K562 (cell line): ENCODE data around the gene R3HDM2. TPM values are rescaled to one million over a fixed set of nuclear protein-coding genes. Genes with fewer than 3 reads are reported as not detected.
A peak's percentile ranks its signal among the peaks of the same experiment; 100 is the strongest.

Source experiments
- BRD4 ChIP-seq: fragments of 200-600 bp; sonication (generic); IDR thresholded peaks from 2 replicates; pipeline ENCODE4 v1.6.1; 2017; ENCODE audit warnings: inconsistent platforms
- CBFB ChIP-seq: sonication (generic); formaldehyde crosslinking; IDR thresholded peaks from 2 replicates; pipeline ENCODE4 v1.4.0; 2020; ENCODE audit warnings: mild to moderate bottlenecking, missing genetic modification reagents
- CLOCK ChIP-seq: fragments of 250-450 bp; sonication (Bioruptor Pico); IDR thresholded peaks from 2 replicates; pipeline ENCODE4 v1.4.0; 2020; ENCODE audit warnings: mild to moderate bottlenecking, moderate library complexity, borderline replicate concordance
- ELF4 ChIP-seq: fragments of 450-650 bp; formaldehyde crosslinking; IDR thresholded peaks from 2 replicates; pipeline ENCODE4 v1.4.0; 2022; ENCODE audit warnings: missing genetic modification characterization
- JUN ChIP-seq, 2 experiments: sonication (generic) in 1 of 2; formaldehyde crosslinking in 1 of 2; IDR thresholded peaks; 2 replicates each; pipeline versions ENCODE4 v1.6.1 to v1.8.0; 2012 to 2022; ENCODE audit warnings: borderline replicate concordance in 2 of 2, mild to moderate bottlenecking in 2 of 2, improper control_type of control experiment in 1 of 2, low read depth in 1 of 2, low read length in 1 of 2, missing genetic modification reagents in 1 of 2
- KAT7 ChIP-seq: sonication (generic); formaldehyde crosslinking; IDR thresholded peaks from 2 replicates; pipeline ENCODE4 v1.8.0; 2022; ENCODE audit warnings: missing genetic modification reagents, mild to moderate bottlenecking, borderline replicate concordance
- MTA1 ChIP-seq: fragments of 450-650 bp; IDR thresholded peaks from 2 replicates; pipeline ENCODE4 v1.6.1; 2017; ENCODE audit warnings: borderline replicate concordance
- PHF8 ChIP-seq: fragments of 200-600 bp; sonication (generic); IDR thresholded peaks from 2 replicates; pipeline ENCODE4 v1.6.1; 2012; ENCODE audit warnings: mixed run types, mild to moderate bottlenecking, inconsistent platforms, low read length, moderate library complexity, borderline replicate concordance
- RBBP5 ChIP-seq: fragments of 200-600 bp; sonication (generic); IDR thresholded peaks from 2 replicates; pipeline ENCODE4 v1.6.1; 2012; ENCODE audit warnings: borderline replicate concordance, mild to moderate bottlenecking, low read length, control low read depth, inconsistent platforms; ENCODE audit not compliant: insufficient read depth, poor library complexity, severe bottlenecking
- RBFOX2 ChIP-seq: fragments of 200-400 bp; formaldehyde crosslinking; IDR thresholded peaks from 2 replicates; pipeline ENCODE4 v1.6.1; 2017; ENCODE audit warnings: low read depth, mild to moderate bottlenecking, low read length, moderate library complexity
- RCOR1 ChIP-seq, 2 experiments: IDR thresholded peaks; 2 replicates each; pipeline ENCODE4 v1.6.1; 2012; ENCODE audit warnings: low read depth in 2 of 2, low read length in 2 of 2, borderline replicate concordance in 1 of 2, improper control_type of control experiment in 1 of 2
- RFX7 ChIP-seq: fragments of 250-450 bp; sonication (Bioruptor Pico); IDR thresholded peaks from 2 replicates; pipeline ENCODE4 v1.5.1; 2021; ENCODE audit warnings: mild to moderate bottlenecking
- STAG1 ChIP-seq: sonication (generic); formaldehyde crosslinking; IDR thresholded peaks from 2 replicates; pipeline ENCODE4 v1.5.0; 2020; ENCODE audit warnings: missing genetic modification reagents, borderline replicate concordance
- TEAD1 ChIP-seq, 2 experiments: fragments of 450-650 bp in 1 of 2; sonication (generic) in 1 of 2; formaldehyde crosslinking; IDR thresholded peaks; 2 replicates each; pipeline versions ENCODE4 v1.4.0 to v1.8.0; 2020 to 2022; ENCODE audit warnings: mild to moderate bottlenecking in 2 of 2, missing genetic modification reagents in 1 of 2
- TEAD2 ChIP-seq: fragments of 450-650 bp; IDR thresholded peaks from 2 replicates; pipeline ENCODE4 v1.6.1; 2016; ENCODE audit warnings: missing genetic modification characterization, control low read depth, missing compliant biosample characterization
- polyA plus RNA-seq, 8 experiments: library from polyadenylated mRNA; depleted of rRNA in 4 of 8; stranded (reverse) in 5 of 8; unstranded in 3 of 8; fragments of >200 nt; fragmentation: Nextera tagmentation in 2 of 8; fragmentation: Illumina TruSeq in 1 of 8; extraction: Ambion mirVana in 2 of 8; extraction: Trizol in 1 of 8; gene quantifications; 2 replicates each; pipeline versions ENCODE4 v1.2.1 to v1.2.3, GENCODE V29; 2011 to 2014; ENCODE audit warnings: inconsistent platforms in 1 of 8, missing spikeins in 1 of 8
- total RNA-seq, 7 experiments: library from RNA; depleted of rRNA in 6 of 7; stranded (reverse); fragments of >200 nt in 6 of 7; fragmentation: Illumina TruSeq in 2 of 7; extraction: Trizol in 2 of 7; gene quantifications; 2 replicates each; pipeline versions ENCODE4 v1.2.1 to v1.2.3, GENCODE V29; 2011 to 2021; ENCODE audit warnings: low replicate concordance in 1 of 7
- TF ChIP-seq, protein P1 (sequence below), 2 experiments: IDR thresholded peaks; 2 replicates each; pipeline ENCODE4 v1.6.1; 2012; ENCODE audit warnings: improper control_type of control experiment in 2 of 2, low read depth in 2 of 2, low read length in 2 of 2, borderline replicate concordance in 1 of 2
- TF ChIP-seq, protein P2 (sequence below): sonication (generic); formaldehyde crosslinking; IDR thresholded peaks from 2 replicates; pipeline ENCODE4 v1.8.1; 2022; ENCODE audit warnings: missing genetic modification reagents
- TF ChIP-seq, protein P3 (sequence below): fragments of 250-450 bp; sonication (Bioruptor Pico); IDR thresholded peaks from 2 replicates; pipeline ENCODE4 v1.4.0; 2020; ENCODE audit warnings: mild to moderate bottlenecking

The R3HDM2 gene
- total and polyA plus RNA-seq, 9 of the 15 experiments (the other 6 are each of a cell fraction or from before 2014, with no cell fraction given) = 3.3 to 18.8 (median 9.0) TPM

DNA sequence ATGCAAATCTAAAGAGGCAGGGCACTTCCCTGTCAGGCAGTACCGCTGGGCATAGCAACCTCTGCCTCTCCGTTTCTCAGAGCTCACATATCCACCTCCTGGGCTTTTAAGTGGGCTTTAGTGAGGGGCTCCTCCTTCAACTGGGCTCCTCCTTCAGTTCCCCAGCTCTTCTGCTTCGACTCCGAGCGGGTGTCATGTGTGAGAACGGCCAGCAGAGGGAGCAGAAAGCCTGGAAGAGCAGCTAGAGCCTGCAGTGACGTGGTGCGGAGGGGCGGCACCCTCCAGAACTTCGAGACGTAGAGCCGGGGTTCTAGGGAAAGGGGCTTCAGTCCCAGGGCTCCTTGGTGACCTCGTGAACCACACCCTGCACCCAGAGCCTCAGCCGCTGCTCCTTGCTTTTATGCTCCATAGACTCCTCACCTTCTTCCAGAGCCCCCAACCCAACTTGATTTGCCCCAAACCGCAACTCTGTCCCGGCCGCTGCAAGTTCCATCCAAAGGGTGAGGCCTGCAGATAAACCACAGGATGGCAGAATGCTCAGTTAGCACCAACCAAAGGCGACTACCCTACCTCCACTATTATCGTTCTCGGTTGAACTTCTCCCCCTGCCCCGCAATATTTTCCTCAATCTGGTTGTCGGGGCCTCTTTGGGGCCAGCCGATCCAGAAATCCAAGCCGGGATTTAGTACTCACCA, 28.4 kb upstream of the R3HDM2 start (continued):
- TF ChIP-seq, protein P1, sequence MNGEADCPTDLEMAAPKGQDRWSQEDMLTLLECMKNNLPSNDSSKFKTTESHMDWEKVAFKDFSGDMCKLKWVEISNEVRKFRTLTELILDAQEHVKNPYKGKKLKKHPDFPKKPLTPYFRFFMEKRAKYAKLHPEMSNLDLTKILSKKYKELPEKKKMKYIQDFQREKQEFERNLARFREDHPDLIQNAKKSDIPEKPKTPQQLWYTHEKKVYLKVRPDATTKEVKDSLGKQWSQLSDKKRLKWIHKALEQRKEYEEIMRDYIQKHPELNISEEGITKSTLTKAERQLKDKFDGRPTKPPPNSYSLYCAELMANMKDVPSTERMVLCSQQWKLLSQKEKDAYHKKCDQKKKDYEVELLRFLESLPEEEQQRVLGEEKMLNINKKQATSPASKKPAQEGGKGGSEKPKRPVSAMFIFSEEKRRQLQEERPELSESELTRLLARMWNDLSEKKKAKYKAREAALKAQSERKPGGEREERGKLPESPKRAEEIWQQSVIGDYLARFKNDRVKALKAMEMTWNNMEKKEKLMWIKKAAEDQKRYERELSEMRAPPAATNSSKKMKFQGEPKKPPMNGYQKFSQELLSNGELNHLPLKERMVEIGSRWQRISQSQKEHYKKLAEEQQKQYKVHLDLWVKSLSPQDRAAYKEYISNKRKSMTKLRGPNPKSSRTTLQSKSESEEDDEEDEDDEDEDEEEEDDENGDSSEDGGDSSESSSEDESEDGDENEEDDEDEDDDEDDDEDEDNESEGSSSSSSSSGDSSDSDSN (IDR thresholded peaks at IDR 0.05; ENCODE audit: borderline replicate concordance in 1 of 2, low read depth in 2 of 2, low read length in 2 of 2) = no peak; a peak in 1 of 4 replicates
- TF ChIP-seq CLOCK (no peak), KAT7 (CRISPR knock-in tag) (no peak; the same call in 1 of the 2 replicates), MTA1 (peak; percentile 46; the same call in 1 of the 2 replicates), RBFOX2 (peak; percentile 69), TEAD1 (CRISPR knock-in tag; IDR thresholded peaks at IDR 0.05) (peak in 1 of 2 experiments; percentile 72; a peak in 2 of 4 replicates), RFX7 (no peak), RCOR1 (IDR thresholded peaks at IDR 0.05; ENCODE audit: borderline replicate concordance in 1 of 2, low read depth in 2 of 2, low read length in 2 of 2) (peak in 1 of 2 experiments; percentile 33; a peak in 1 of 4 replicates), RBBP5 (no peak), CBFB (CRISPR knock-in tag) (peak; percentile 82; the same call in 1 of the 2 replicates), BRD4 (no peak), PHF8 (peak; percentile 26; the same call in 1 of the 2 replicates), STAG1 (CRISPR knock-in tag) (peak; percentile 79; the same call in 1 of the 2 replicates), ELF4 (CRISPR knock-in tag) (no peak), TEAD2 (tag) (no peak), JUN (IDR thresholded peaks at IDR 0.05; ENCODE audit: borderline replicate concordance, low read depth, low read length) (peak; percentile 47; the same call in 1 of the 2 replicates), JUN (CRISPR knock-in tag; IDR thresholded peaks at IDR 0.05; ENCODE audit: borderline replicate concordance) (peak; percentile 61; the same call in 1 of the 2 replicates)
- TF ChIP-seq, protein P2, sequence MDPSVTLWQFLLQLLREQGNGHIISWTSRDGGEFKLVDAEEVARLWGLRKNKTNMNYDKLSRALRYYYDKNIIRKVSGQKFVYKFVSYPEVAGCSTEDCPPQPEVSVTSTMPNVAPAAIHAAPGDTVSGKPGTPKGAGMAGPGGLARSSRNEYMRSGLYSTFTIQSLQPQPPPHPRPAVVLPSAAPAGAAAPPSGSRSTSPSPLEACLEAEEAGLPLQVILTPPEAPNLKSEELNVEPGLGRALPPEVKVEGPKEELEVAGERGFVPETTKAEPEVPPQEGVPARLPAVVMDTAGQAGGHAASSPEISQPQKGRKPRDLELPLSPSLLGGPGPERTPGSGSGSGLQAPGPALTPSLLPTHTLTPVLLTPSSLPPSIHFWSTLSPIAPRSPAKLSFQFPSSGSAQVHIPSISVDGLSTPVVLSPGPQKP (CRISPR knock-in tag) = no peak
- TF ChIP-seq, protein P3, sequence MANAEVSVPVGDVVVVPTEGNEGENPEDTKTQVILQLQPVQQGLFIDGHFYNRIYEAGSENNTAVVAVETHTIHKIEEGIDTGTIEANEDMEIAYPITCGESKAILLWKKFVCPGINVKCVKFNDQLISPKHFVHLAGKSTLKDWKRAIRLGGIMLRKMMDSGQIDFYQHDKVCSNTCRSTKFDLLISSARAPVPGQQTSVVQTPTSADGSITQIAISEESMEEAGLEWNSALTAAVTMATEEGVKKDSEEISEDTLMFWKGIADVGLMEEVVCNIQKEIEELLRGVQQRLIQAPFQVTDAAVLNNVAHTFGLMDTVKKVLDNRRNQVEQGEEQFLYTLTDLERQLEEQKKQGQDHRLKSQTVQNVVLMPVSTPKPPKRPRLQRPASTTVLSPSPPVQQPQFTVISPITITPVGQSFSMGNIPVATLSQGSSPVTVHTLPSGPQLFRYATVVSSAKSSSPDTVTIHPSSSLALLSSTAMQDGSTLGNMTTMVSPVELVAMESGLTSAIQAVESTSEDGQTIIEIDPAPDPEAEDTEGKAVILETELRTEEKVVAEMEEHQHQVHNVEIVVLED (CRISPR knock-in tag) = 0 out of 2 replicates have a peak, but pooled peaks have one; percentile 3
